Glomerular endothelial cell (primary cell): ENCODE data around the gene TIMM29. TPM values are rescaled to one million over a fixed set of nuclear protein-coding genes. Genes with fewer than 3 reads are reported as not detected.

Experiments
- DNase-seq: peaks from one replicate; pipeline ENCODE4 v3.0.0-alpha.2; 2011; ENCODE audit warnings: low read depth, low spot score; ENCODE audit errors: extremely low read depth
- total RNA-seq: library from RNA; depleted of rRNA; stranded (reverse); fragments of >200 nt; gene quantifications from 2 replicates; pipeline ENCODE4 v1.2.3, GENCODE V29; 2015

Gene TIMM29
- total RNA-seq = 27.7 and 38.3 TPM in 2 replicates

GRCh38 chr19:10928563-10929401 is at the start of gene TIMM29, which contains the start of gene YIPF2:
TIMM29 (plus strand) TSS chr19:10928811; CDS start chr19:10928823, 12 bp downstream.
YIPF2 (minus strand) TSS chr19:10928639; CDS start chr19:10928410, 229 bp downstream.
- peak; percentile 87 for DNase-seq

DNA sequence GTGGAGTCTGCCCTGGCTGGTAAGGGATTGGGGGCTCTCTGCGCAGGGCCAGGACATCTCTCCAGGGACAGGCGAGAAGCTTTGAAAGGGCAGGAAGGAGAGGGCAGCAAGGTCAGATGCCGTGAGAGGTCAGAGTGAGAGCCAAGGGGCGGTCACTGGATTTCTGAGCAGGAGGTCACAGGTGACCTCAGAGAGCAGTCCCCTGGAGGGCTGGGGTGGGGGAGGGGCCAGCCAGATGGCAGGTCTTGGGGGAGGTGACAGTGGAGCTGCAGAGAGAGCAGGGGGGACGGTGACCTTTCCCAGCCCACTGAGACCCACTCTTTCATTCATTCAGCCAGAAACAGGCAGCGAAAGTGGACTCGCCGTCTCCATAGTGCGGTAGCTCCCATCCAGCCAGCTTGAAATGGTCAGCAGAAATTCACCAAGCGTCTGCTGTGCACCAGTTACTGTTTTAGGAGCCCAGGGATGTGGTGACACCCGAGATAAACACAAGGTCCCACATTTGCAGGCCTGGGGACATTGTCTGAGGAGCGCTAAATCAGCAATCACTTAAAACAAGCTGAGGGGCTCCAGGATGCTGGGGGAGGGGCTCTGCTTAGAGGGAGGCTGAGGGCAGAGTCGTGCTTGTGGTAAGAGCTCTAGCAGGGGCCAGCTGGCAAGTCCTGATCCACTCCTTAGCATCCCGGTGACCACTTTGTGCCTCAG is 47.1 kb upstream of the TIMM29 start:
- no peak for DNase-seq

GRCh38 chr19:10882108-10882457 is 46.5 kb upstream of the TIMM29 start:
- DNase-seq = no peak

DNA sequence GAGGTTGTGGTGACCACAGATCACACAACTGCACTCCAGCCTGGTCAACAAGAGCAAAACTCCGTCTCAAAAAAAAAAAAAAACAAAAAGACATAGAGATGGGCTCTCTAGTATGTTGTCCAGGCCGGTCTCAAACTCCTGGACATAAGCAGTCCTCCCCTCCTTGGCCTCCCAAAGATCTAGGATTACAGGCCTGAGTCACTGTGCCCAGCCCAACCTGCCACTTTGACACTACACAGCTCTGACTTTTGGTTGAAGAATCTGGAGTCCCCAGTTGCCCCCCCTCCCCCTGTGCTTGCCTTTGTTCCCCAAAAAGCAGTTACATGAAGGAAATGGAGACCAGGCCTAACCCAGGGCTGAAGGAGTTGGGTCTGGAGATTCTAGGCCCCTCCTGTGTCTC is 44.3 kb upstream of the TIMM29 start:
- no peak for DNase-seq

- DNase-seq = no peak
Observed at GRCh38 chr19:10885201-10886169, 43.1 kb upstream of the TIMM29 start.

DNA sequence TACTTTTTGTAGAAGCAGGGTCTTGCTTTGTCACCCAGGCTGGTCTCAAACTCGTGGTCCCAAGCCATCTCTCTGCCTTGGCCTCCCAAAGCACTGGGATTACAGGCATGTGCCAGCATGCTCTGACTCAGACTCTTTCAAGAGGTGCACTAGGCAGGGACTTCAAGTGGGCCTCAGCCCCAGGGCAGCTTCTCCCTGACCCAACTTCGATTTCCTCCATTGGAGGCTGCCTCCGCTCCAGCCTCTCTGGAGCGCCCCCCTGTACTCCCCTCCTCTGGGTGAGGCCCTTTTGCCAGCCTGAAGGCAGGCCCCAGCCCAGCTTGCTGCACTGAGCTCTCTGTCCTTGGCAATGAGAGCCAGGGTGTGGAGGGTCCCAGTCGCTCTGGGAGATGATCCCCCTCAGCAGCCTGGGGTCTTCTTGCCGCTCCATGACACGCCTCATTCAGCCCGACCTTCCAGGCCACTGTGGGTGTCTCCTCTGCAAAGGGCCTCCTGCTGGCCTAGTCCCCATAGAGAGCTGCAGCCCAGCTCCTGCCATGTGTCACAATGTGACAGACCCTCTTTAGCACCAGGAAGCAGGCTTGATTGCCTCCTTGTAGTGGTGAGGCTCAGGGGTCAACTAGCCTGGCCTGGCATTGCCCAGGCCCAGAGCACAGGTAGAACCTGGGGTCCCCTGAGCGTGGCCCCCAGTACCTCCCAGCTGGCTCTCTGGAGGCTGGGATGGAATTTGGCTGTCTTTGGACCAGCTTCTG is 40.8 kb upstream of the TIMM29 start:
- no peak for DNase-seq

DNA sequence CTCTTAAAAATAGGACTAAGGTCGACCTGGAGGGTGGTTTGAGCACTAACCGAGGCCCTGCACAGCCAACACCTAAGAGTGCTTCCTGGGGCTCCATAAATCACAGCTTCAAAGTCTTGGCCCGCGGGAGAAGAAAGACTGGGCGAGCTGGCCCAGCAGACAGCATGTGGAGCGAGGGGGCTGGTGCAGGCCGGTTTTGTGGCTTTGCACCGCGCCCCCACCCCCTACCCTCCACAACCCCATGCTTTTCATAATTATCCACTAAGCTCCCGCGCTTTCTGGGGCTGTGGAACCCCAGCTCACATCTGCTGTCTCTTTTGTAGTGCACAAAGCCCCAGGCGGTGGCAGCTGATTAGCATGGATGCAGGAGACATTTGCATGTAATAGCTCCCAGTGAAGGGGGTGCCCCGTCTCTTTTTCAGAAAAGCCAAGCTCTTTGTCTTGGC is 40.2 kb upstream of the TIMM29 start:
- no peak for DNase-seq

GRCh38 chr19:10889880-10890279 is 38.7 kb upstream of the TIMM29 start:
- DNase-seq = no peak

DNA sequence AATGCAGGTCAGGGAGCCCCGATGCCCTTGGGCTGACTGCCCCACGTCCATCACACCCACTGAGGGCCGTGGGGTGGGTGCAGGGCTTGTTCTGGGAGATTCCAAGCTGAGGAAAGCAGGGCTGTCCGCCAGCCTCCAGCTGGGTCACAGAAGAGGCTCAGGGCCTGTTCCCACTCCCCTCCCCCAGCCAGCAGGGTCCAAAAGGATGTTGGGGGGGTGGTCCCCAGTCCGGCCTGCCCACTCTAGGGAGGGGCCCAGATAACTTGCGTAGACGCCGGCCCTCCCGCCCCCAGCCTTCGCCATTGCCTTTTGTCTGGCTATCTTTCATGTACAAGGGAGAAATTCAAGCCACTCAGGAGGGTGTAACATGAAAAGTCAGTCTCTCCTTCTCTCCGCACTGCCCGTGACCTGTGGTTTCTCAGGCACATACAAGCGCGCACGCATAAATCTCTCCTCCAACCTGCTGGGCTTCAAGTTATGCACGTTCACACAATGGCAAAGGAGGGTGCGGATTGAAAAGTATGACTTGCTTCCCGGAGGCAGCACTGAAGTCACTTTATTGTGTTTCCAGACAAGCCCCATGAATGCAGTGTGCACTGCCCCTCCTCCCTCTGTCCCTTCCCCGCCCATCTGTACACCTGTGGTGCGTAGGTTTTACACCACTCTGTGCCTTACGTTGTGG is 37.1 kb upstream of the TIMM29 start:
- no peak for DNase-seq

- DNase-seq = no peak
Observed at GRCh38 chr19:10892256-10892655, 36.4 kb upstream of the TIMM29 start.

DNA sequence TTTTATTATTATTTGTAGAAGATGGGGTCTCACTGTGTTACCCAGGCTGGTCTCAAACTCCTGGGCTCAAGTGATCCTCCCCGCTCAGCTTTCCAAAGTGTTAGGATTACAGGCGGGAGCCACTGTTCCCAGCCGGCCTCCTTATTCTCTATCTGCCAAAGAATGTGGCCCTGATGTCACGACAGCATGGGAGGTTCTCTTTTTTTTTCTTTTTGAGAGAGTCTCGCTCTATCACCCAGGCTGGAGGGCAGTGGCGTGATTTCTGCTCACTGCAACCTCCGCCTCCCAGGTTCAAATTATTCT is 33.7 kb upstream of the TIMM29 start:
- DNase-seq = no peak

GRCh38 chr19:10895363-10895762 is 33.2 kb upstream of the TIMM29 start:
- no peak for DNase-seq

DNA sequence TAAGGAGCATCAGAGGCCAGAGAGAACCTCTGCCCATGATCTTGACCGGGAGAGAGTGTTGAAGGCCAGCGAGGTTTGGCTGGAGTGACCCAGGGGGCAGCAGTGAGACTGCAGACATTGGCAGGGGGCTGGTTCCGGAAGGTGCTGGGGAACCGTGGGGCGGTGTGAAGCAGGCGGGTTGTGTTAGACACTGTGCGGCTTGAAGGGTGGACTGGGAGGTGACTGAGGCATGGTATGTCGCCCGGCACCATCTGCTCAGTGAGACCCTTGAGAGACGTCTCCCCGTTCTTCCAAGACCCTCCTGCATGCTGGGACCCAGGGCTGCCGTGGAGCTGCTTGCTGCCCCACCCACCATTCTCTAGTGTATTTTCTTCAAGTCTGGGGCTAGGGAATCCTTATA is 32.7 kb upstream of the TIMM29 start:
- DNase-seq = no peak

DNA sequence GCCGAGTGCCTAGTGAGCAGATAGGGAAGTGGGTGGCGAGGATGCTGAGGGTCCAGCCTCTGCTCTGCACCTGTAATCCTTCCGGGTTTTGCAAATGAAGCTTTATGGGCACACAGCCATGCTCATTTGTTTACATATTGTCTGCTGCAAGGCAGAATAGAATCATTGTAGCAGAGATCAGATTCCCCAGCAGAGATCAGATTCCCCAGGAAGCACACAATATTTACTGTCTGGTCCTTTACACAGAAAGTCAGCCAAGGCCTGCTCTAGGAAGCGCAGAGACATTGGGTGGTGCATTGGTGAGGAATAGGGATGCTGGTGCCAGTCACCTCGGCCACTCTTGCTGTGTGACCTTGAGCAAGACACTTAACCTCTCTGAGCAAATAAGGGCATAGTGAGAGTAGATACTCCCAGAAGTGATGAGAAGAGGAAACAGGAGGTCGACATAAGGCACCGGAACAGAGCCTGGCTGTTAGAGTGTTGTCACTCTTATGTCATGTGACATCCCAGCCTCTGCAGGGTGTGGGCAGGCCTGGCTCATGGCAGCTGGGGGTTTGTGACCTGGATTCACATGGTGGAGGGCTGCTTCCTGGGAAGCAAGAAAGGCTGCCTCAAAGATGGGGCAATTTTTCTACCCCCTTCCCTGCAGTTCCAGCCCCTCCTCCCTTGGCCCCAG is 31.6 kb upstream of the TIMM29 start:
- no peak for DNase-seq

DNA sequence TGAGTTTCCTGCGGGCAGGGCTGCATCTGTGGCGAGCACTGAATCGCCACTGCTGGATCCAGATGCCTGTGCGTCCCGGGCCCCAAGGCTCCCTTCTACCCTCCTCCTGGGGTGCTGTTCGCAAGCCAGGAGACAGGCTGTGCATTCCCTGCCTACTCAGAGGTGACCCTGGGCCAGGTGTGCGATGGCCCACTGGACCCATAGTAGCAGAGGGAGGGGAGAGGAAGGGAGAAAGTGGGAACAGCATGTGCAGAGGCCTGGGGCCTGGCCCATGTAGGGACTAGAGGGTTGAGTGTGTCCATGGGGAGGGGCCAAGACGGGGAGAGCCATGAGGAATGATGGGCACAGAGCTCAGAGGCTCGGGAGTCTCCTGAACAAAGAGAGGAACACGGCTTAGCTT is 30.0 kb upstream of the TIMM29 start:
- DNase-seq = no peak

GRCh38 chr19:10899151-10899653 is 29.4 kb upstream of the TIMM29 start:
- no peak for DNase-seq

- DNase-seq = no peak
Observed at GRCh38 chr19:10907925-10908324, 20.7 kb upstream of the TIMM29 start.

GRCh38 chr19:10908380-10908960 is 20.1 kb upstream of the TIMM29 start:
- DNase-seq = no peak
